Subcutaneous abdominal adipose tissue (tissue), 5 donors: ENCODE data around the gene AQP7.
"Not testable (repeated sequence)": the region's sequence is repeated elsewhere in the genome, so short reads cannot be mapped to it uniquely, and the experiment has no call there.

ENCODE experiments used
- H3K27ac ChIP-seq: one replicate; pipeline ENCODE4 v1.7.0; 2013; ENCODE audit warnings: low read depth, mild to moderate bottlenecking, inconsistent platforms, low read length, moderate library complexity
- H3K27me3 ChIP-seq, 5 donors: one replicate each; pipeline ENCODE4 v1.7.0; 2013; ENCODE audit warnings: low read length in 5 of 5, inconsistent platforms in 1 of 5; ENCODE audit not compliant: control insufficient read depth in 5 of 5, insufficient read depth in 4 of 5
- H3K36me3 ChIP-seq, 5 donors: one replicate each; pipeline ENCODE4 v1.7.0; 2013; ENCODE audit warnings: low read length in 5 of 5; ENCODE audit not compliant: control insufficient read depth in 5 of 5, insufficient read depth in 5 of 5
- H3K4me1 ChIP-seq, 5 donors: one replicate each; pipeline ENCODE4 v1.7.0; 2013; ENCODE audit warnings: low read length in 5 of 5, mild to moderate bottlenecking in 3 of 5, moderate library complexity in 1 of 5; ENCODE audit not compliant: control insufficient read depth in 5 of 5, insufficient read depth in 5 of 5
- H3K4me3 ChIP-seq, 5 donors: one replicate each; pipeline ENCODE4 v1.7.0; 2013; ENCODE audit warnings: low read length in 5 of 5, low read depth in 1 of 5
- H3K9ac ChIP-seq, 5 donors: one replicate each; pipeline ENCODE4 v1.7.0; 2013; ENCODE audit warnings: low read length in 5 of 5, mild to moderate bottlenecking in 4 of 5, moderate library complexity in 3 of 5
- H3K9me3 ChIP-seq, 5 donors: one replicate each; pipeline ENCODE4 v1.7.0; 2013; ENCODE audit warnings: low read length in 5 of 5; ENCODE audit not compliant: control insufficient read depth in 5 of 5
- donor health status: healthy.
- donor health status: healthy.
- donor health status: healthy.
- donor health status: healthy.
- donor health status: healthy.

Gene AQP7

DNA sequence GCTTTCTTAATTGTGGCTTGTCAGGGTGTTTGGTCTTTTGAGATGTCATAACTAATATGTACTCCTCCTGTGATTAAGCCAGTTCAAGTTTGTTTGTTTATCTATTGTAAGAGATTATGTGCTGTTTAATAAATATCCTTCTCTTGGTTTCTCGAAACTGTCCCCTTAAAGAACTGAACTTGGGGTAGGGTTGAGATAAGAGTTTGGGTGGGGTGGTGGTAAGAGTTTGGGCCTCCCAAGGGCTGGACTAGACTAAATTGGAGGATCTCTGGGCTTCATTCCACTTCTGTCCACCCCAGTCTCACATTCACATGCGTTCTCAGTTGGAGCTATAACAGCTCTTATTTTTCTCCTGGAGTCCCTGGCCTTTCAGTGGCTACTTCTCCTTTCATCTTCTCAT is 38.2 kb downstream of the AQP7 start:
- Histone ChIP-seq H3K9me3 (no peaks in the 10 kb centered on the region), H3K36me3 (peaks cover 11 to 53% (median 46%) of the 10 kb centered on the region in 5 donors), H3K27me3 (no peaks in the 10 kb centered on the region), H3K4me1 (no peaks in the 10 kb centered on the region), H3K9ac (no peak overlapping the region), H3K4me3 (no peak overlapping the region), H3K27ac (no peak overlapping the region)

DNA sequence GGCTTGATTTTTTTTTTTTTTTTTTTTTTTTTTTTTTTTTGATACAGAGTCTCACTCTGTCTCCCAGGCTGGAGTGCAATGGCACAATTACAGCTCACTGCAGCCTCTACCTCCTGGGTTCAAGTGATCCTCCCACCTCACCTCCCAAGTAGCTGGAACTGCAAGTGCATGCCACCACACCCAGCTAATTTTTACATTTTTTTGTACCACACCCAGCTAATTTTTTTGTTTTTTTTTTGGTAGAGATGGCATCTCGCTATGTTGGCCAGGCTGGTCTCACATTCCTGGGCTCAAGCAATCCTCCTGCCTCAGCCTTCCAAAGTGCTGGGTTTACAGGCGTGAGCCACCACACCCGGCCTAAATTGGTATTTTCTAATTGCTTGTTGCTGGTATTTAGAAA is 43.7 kb downstream of the AQP7 start:
- peaks cover 7 to 25% (median 15%) of the 10 kb centered on the region in 5 donors for H3K36me3 ChIP-seq
- H3K4me3 ChIP-seq, H3K27me3 ChIP-seq, H3K9me3 ChIP-seq, H3K4me1 ChIP-seq, H3K27ac ChIP-seq, H3K9ac ChIP-seq: not testable (repeated sequence)

DNA sequence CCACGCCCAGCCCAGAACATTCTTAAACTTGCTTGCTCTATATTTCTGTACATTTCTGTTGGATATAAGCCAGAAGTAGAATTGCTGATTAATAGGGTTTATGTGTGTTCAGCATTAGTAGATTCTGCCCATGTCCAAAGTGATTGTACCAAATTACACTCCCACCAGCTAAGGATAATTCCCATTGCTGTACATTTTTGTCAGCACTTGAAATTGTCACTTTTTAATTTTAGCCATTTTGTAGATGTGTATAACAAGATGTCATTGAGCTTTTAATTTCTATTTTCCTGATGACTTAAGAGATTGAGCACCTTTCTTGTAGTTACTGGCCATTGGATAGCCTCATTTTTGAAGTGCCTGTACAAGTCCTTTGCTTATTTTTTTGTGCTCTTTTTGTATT is 46.4 kb downstream of the AQP7 start:
- no peak overlapping the region for H3K4me3 ChIP-seq
- H3K4me1 ChIP-seq, result peaks cover 0 to 6% (median 0%) of the 10 kb centered on the region in 5 donors
- H3K27me3 ChIP-seq, result no peaks in the 10 kb centered on the region
- no peaks in the 10 kb centered on the region for H3K9me3 ChIP-seq
- H3K9ac ChIP-seq, result no peak overlapping the region
- peaks cover 12 to 30% (median 15%) of the 10 kb centered on the region in 5 donors for H3K36me3 ChIP-seq
- no peak overlapping the region for H3K27ac ChIP-seq

DNA sequence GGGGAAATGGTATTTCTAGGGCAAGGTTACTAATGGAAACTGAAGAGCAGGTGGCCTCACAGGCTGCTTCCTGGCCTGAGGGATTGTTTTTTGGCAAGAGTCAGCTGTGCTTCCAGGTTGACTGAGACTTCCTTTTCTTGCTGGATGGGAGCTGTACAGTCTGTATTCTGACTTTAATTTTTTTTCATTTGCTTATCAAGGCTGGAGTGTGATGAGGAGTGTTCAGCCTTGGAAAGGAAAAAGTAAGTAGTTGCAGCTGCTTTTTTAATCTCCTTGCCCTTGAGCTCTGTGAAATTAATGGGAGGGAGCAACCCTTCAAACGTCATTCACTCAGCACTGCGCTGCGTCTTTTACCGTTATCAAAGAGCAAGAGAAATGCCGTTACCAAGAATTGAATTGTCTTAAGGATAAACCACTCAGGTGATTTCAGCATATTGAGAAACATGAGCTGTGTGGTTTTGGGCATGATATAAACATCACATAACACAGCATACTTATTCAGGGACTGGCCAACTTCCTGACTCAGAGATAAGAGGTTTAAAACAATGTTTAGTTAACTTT is 47.6 kb downstream of the AQP7 start:
- H3K36me3 ChIP-seq, result peaks cover 12 to 30% (median 15%) of the 10 kb centered on the region in 5 donors

DNA sequence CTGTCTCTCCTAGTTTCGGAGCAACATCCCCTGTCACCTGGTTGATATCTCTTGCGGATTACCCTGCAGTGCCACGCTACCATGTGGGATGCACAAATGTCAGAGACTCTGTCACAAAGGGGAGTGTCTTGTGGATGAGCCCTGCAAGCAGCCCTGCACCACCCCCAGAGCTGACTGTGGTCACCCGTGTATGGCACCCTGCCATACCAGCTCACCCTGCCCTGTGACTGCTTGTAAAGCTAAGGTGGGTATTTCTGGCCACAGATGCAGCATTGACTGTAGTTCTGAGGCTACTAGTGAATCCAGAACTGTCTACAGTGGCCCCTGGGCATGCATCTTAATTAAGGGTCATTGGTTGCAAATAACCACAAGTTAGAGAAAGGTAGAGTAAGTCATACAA is 50.8 kb downstream of the AQP7 start:
- Histone ChIP-seq H3K4me1 (peaks cover 0 to 14% (median 10%) of the 10 kb centered on the region in 5 donors), H3K36me3 (peaks cover 29 to 54% (median 34%) of the 10 kb centered on the region in 5 donors), H3K9ac (no peak overlapping the region), H3K4me3 (no peak overlapping the region), H3K9me3 (no peaks in the 10 kb centered on the region), H3K27me3 (no peaks in the 10 kb centered on the region), H3K27ac (peak overlapping the region; percentile 84)

More for the DNA sequence above, 47.6 kb downstream of the AQP7 start:
- H3K4me1 ChIP-seq, result peaks cover 0 to 10% (median 8%) of the 10 kb centered on the region in 5 donors
- H3K4me3 ChIP-seq, result no peak overlapping the region
- no peaks in the 10 kb centered on the region for H3K9me3 ChIP-seq
- H3K9ac ChIP-seq, result no peak overlapping the region
- H3K27me3 ChIP-seq, result no peaks in the 10 kb centered on the region
- H3K27ac ChIP-seq, result peak overlapping the region; percentile 9

DNA sequence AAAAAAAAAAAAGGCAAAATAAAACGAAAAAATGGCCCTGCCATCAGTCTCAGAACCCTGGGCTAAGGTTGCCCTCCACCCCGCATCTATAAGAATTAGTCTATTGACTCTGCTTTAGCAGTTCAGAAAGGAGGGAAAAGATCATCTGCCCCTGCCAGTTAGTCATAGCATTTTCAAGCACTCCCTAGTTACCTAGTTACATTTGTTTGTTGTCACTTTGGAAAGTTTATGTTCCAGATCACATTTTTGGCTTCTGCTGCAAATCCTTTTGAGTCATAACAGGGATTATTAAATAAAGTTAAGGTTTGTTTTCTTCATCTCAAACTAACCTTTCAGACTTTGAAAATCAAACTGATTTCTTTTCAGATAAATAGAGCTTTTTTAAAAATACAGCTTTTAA is 52.1 kb downstream of the AQP7 start:
- peaks cover 0 to 14% (median 10%) of the 10 kb centered on the region in 5 donors for H3K4me1 ChIP-seq
- no peaks in the 10 kb centered on the region for H3K27me3 ChIP-seq
- H3K9me3 ChIP-seq, result no peaks in the 10 kb centered on the region
- H3K4me3 ChIP-seq, result no peak overlapping the region
- H3K27ac ChIP-seq, result peak overlapping the region; percentile 84
- peak overlapping the region in 3 of 5 donors; percentile 32 to 69 (median 52) for H3K9ac ChIP-seq
- peaks cover 36 to 65% (median 45%) of the 10 kb centered on the region in 5 donors for H3K36me3 ChIP-seq

DNA sequence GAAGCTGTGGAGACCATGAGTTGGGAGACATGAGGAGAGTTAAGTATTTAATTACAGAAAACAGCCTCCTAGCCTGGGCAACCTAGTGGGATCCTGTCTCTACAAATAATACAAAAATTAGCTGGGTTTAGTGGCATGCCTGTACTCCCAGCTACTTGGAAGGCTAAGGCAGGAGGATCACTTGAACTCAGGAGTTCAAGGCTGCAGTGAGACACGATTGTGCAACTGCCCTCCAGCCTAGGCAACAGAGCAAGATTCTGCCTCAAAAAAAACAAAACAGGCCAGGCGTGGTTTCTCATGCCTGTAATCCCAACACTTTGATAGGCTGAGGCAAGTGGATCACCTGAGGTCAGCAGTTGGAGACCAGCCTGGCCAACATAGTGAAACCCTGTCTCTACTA is 52.6 kb downstream of the AQP7 start:
- H3K9me3 ChIP-seq, result no peaks in the 10 kb centered on the region
- H3K9ac ChIP-seq, result peak overlapping the region in 1 of 5 donors; percentile 13
- H3K36me3 ChIP-seq, result peaks cover 34 to 65% (median 48%) of the 10 kb centered on the region in 5 donors
- no peaks in the 10 kb centered on the region for H3K27me3 ChIP-seq
- H3K4me1 ChIP-seq, result peaks cover 0 to 14% (median 10%) of the 10 kb centered on the region in 5 donors
- H3K4me3 ChIP-seq, result no peak overlapping the region
- peak overlapping the region; percentile 69 for H3K27ac ChIP-seq

DNA sequence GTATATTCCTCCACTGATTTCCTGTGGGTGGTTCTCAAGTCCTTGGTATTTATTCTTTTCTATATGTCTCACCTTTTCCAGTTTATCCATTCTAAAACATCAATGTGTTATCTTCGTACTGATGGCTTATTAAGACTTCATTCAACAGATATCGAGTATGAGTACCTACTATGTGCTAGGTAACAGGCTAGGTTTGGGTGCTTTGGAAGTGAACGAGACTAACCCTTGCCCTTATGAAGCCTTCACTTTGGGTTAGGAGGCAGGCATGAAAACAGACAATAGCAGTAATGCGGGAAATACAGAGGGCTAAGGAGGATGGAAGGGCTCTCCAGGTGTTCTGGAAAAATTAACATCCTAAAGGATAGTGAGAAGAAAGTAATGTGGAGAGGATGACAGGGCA is 53.4 kb downstream of the AQP7 start:
- H3K9me3 ChIP-seq, result no peaks in the 10 kb centered on the region
- H3K36me3 ChIP-seq, result peaks cover 30 to 65% (median 49%) of the 10 kb centered on the region in 5 donors
- H3K27me3 ChIP-seq, result no peaks in the 10 kb centered on the region
- peak overlapping the region; percentile 69 for H3K27ac ChIP-seq
- peaks cover 0 to 14% (median 7%) of the 10 kb centered on the region in 5 donors for H3K4me1 ChIP-seq
- no peak overlapping the region for H3K4me3 ChIP-seq
- H3K9ac ChIP-seq, result peak overlapping the region in 1 of 5 donors; percentile 13

DNA sequence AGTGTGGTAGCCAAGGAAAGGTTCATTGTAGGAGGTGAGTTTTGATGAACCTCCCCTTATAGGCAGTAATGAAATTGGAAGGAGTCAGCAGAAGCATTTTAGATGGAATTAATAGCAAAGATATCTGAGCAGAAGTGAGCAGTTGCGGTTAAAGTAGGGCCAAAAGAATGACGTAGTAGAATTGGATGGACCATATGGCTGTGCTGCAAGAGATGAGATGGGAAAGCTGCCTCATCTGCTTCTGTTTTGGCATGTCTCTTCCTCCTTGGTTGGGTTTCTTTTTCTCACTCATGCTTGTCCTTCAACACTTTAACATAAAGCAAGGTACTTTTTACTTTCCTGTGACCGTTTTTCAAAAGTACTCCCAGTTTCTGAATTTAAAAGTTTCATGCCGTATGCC is 55.8 kb downstream of the AQP7 start:
- no peak overlapping the region for H3K27ac ChIP-seq
- H3K4me1 ChIP-seq, result peaks cover 0 to 14% (median 7%) of the 10 kb centered on the region in 5 donors
- H3K9me3 ChIP-seq, result no peaks in the 10 kb centered on the region
- H3K27me3 ChIP-seq, result no peaks in the 10 kb centered on the region
- H3K36me3 ChIP-seq, result peaks cover 39 to 74% (median 61%) of the 10 kb centered on the region in 5 donors
- H3K4me3 ChIP-seq, result no peak overlapping the region
- no peak overlapping the region for H3K9ac ChIP-seq

DNA sequence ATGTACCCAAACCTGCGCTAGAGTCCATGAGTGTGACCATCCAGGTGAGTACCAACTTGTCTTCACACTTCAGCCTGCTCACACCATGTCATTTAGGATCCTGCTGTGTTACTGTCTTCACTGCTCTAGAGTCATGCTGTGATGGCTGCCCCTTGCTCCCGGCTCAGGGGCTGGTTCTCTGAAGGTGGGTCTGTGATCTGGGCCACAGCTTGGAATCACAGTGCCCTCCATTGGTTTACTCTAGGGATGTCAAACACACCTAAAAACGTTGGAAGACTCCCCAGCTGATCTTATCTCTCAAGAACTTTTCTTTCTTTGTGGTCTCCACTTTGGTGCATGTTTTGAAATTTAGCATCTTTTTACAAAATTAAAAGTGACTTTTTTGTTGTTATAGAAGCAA is 58.2 kb downstream of the AQP7 start:
- Histone ChIP-seq H3K4me1 (no peaks in the 10 kb centered on the region), H3K4me3 (no peak overlapping the region), H3K27ac (no peak overlapping the region), H3K9ac (no peak overlapping the region), H3K36me3 (peaks cover 42 to 89% (median 73%) of the 10 kb centered on the region in 5 donors), H3K9me3 (peaks cover 0 to 4% (median 0%) of the 10 kb centered on the region in 5 donors), H3K27me3 (no peaks in the 10 kb centered on the region)
